HEK293T (cell line): ENCODE measurements around the gene DNASE2B.

ENCODE experiments used
- CTCF ChIA-PET: fragments of 350-600 bp; formaldehyde crosslinking; extraction: SDS; loops from one replicate; lab custom pipeline; 2021; ENCODE audit warnings: antibody characterized with exemption, inconsistent platforms; lab: Yijun Ruan, JAX
- POLR2A ChIA-PET: fragments of 350-600 bp; formaldehyde crosslinking; extraction: SDS; loops from one replicate; lab custom pipeline; 2020; ENCODE audit warnings: antibody characterized with exemption, inconsistent platforms; lab: Yijun Ruan, JAX
- DNase-seq: peaks from one replicate; pipeline ENCODE4 v3.0.0; 2012; ENCODE audit warnings: mixed read lengths; ENCODE audit errors: extremely low spot score
- ARNT ChIP-seq: fragments of 450-650 bp; IDR thresholded peaks from 2 replicates; pipeline ENCODE4 v1.6.1; 2017; ENCODE audit warnings: mild to moderate bottlenecking
- BHLHE40 ChIP-seq: fragments of 450-650 bp; IDR thresholded peaks from 2 replicates; pipeline ENCODE4 v1.6.1; 2016; ENCODE audit warnings: mild to moderate bottlenecking, moderate library complexity, borderline replicate concordance
- CTBP1 ChIP-seq: fragments of 450-650 bp; IDR thresholded peaks from 2 replicates; pipeline ENCODE4 v1.6.1; 2016; ENCODE audit warnings: borderline replicate concordance
- ELF4 ChIP-seq: fragments of 450-650 bp; IDR thresholded peaks from 2 replicates; pipeline ENCODE4 v1.6.1; 2017; ENCODE audit warnings: antibody characterized with exemption
- FOXA1 ChIP-seq: fragments of 450-650 bp; IDR thresholded peaks from 2 replicates; pipeline ENCODE4 v1.6.1; 2016; ENCODE audit warnings: mild to moderate bottlenecking
- FOXK2 ChIP-seq: fragments of 450-650 bp; IDR thresholded peaks from 2 replicates; pipeline ENCODE4 v1.6.1; 2016; ENCODE audit warnings: mild to moderate bottlenecking
- FOXM1 ChIP-seq: fragments of 450-650 bp; IDR thresholded peaks from 2 replicates; pipeline ENCODE4 v1.6.1; 2017; ENCODE audit warnings: mild to moderate bottlenecking, borderline replicate concordance
- HDGF ChIP-seq: fragments of 450-650 bp; IDR thresholded peaks from 2 replicates; pipeline ENCODE4 v1.6.1; 2017; ENCODE audit warnings: antibody characterized with exemption, borderline replicate concordance
- L3MBTL2 ChIP-seq: fragments of 450-650 bp; conservative IDR thresholded peaks from 2 replicates; pipeline ENCODE4 v1.6.1; 2016; ENCODE audit warnings: mild to moderate bottlenecking
- LEF1 ChIP-seq: fragments of 450-650 bp; IDR thresholded peaks from 2 replicates; pipeline ENCODE4 v1.6.1; 2017; ENCODE audit warnings: mild to moderate bottlenecking, borderline replicate concordance
- NFRKB ChIP-seq: fragments of 450-650 bp; IDR thresholded peaks from 2 replicates; pipeline ENCODE4 v1.6.1; 2016; ENCODE audit warnings: mild to moderate bottlenecking, moderate library complexity
- SP1 ChIP-seq: fragments of 450-650 bp; IDR thresholded peaks from 2 replicates; pipeline ENCODE4 v1.6.1; 2017
- SUZ12 ChIP-seq: fragments of 450-650 bp; IDR thresholded peaks from 2 replicates; pipeline ENCODE4 v1.6.1; 2016; ENCODE audit warnings: mild to moderate bottlenecking
- TARDBP ChIP-seq: fragments of 450-650 bp; IDR thresholded peaks from 2 replicates; pipeline ENCODE4 v1.6.1; 2016
- ZNF384 ChIP-seq: fragments of 450-650 bp; IDR thresholded peaks from 2 replicates; pipeline ENCODE4 v1.6.1; 2016
- TF ChIP-seq, protein P1 (sequence below): fragments of 450-650 bp; IDR thresholded peaks from 2 replicates; pipeline ENCODE4 v1.6.1; 2016

Gene DNASE2B

DNA sequence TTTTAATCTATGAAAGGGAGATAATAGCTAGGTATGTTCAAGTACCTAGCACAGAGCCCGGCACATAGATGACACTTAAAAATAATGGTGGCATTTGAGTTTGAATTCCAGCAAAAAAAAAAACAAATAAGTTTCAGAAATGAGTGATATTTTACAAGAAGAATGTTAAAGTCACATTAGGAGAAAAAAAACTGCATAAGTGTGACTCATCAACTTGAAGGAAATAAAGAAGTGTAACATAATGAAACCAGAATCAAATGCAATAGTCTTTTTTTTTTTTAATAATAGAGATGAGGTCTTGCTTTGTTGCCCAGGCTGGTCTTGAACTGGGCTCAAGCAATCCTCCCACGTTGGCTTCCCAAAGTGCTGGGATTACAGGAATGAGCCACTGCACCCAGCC, 17.1 kb downstream of the DNASE2B start:
- TF ChIP-seq FOXA1 (no peak), LEF1 (no peak), ZNF384 (no peak), FOXK2 (no peak), TARDBP (no peak), HDGF (no peak), NFRKB (no peak), ARNT (no peak), L3MBTL2 (no peak), FOXM1 (no peak), ELF4 (no peak), SUZ12 (no peak), SP1 (no peak), CTBP1 (no peak), BHLHE40 (no peak)
- TF ChIP-seq, protein P1, sequence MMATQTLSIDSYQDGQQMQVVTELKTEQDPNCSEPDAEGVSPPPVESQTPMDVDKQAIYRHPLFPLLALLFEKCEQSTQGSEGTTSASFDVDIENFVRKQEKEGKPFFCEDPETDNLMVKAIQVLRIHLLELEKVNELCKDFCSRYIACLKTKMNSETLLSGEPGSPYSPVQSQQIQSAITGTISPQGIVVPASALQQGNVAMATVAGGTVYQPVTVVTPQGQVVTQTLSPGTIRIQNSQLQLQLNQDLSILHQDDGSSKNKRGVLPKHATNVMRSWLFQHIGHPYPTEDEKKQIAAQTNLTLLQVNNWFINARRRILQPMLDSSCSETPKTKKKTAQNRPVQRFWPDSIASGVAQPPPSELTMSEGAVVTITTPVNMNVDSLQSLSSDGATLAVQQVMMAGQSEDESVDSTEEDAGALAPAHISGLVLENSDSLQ, result no peak
- CTCF ChIA-PET, result no interaction called here
- POLR2A ChIA-PET, result no interaction called here
- DNase-seq, result no peak

GRCh38 chr1:84422909-84423308, 24.6 kb downstream of the DNASE2B start:
- POLR2A ChIA-PET, result no interaction called here
- TF ChIP-seq FOXA1 (no peak), BHLHE40 (no peak), CTBP1 (no peak), FOXK2 (no peak), SUZ12 (no peak), LEF1 (no peak), FOXM1 (no peak), ZNF384 (no peak), SP1 (no peak), ARNT (no peak), TARDBP (no peak), HDGF (no peak), NFRKB (no peak)
- TF ChIP-seq, protein P1, result no peak
- no peak for DNase-seq
- CTCF ChIA-PET, result no interaction called here

DNA sequence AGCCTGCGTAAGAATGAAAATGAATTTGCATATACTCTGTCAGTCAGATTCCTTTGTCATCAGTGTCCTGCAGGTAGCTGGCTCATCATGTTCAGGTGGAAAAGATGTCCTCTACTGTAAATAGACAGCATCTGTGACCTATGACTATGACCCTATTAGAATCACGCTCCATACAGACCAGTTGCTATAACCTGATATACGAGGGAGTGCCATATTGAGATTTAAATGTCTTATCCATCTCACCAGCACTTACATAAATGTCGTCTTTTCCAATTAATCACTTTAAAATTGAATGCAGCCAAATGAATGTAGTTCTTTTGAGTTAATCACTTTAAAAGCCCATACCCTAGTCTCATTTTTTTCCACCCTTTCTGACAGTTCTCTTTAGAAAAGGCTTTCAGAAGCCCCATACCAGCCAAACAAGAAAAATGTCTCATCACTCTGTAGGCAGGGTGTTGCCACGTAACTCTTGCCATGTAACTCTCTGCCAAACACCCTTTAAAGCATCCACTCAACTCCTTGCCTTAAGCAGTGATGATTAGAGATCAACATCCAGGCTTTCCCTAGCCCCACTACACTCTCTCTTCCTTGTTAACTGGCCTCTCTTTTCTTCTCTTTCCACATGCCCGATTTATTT, 26.3 kb downstream of the DNASE2B start:
- POLR2A ChIA-PET, result no interaction called here
- CTCF ChIA-PET, result no interaction called here
- DNase-seq, result no peak
- TF ChIP-seq SP1 (no peak), ARNT (no peak), ZNF384 (no peak), SUZ12 (no peak), ELF4 (no peak), FOXK2 (no peak), FOXA1 (no peak), LEF1 (no peak), TARDBP (no peak)

DNA sequence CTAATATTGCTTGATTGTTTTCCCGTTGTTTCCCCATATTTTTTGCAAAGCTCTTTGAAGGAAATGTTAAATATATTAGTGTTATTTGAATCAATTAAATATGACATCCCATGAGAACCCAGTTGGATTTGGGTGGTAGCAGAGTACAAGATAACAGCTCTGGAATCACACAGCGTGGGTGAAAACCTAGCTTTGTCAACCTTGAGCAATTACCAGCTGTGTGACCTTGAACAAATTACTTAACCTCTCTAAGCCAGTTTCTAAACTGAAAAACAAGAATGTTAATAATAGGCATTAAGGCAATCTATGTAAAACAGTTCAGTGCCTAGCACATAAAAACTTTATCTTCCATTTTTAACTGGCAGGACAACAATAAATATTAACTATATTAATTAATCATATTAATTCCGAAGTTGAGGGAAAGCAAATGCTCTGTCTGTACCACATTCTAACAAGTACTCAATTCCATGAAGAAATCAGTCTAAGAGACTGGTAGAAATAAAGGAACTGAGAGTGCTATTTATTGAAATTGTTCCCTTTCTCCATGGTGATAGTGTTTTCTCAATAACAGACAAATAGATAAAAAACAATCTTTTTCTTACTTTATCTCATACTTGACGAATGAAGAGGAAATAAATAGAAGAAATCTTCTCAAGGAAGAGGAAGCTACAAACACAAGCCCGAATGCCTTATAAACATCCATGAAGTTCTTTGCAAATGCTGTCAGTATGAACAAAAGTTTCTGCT, 27.0 kb downstream of the DNASE2B start:
- no peak for TF ChIP-seq FOXA1
- no peak for TF ChIP-seq ELF4
- TF ChIP-seq FOXM1, result no peak
- no peak for TF ChIP-seq BHLHE40
- TF ChIP-seq LEF1, result no peak
- no peak for TF ChIP-seq SP1
- no peak for TF ChIP-seq FOXK2
- TF ChIP-seq NFRKB, result no peak
- no peak for TF ChIP-seq TARDBP
- TF ChIP-seq CTBP1, result no peak
- no peak for TF ChIP-seq ZNF384
- TF ChIP-seq SUZ12, result no peak
- no peak for TF ChIP-seq L3MBTL2
- TF ChIP-seq, protein P1, result no peak
- no peak for TF ChIP-seq HDGF
- no peak for TF ChIP-seq ARNT
- DNase-seq, result no peak
- CTCF ChIA-PET, result no interaction called here
- POLR2A ChIA-PET, result no interaction called here

DNA sequence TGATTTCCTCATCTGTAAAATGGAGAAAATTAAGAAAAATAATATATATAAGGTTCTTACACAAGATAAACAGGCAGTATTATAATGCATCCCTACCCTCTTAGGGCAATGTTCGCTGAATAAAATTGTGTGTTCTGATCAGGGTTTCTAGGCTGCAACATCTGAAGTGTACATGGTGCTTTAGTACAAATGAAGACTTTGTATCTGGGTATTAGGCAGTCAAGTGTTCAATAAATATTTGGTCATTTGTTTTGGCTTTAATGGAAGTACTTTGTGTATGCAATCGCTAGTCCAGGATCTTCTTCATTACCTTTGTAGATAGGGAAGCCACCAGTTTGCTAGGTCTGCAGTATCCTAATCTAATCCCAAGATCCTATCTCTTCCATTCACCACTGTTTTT, 28.1 kb downstream of the DNASE2B start:
- ChIA-PET POLR2A (no interaction called here), CTCF (no interaction called here)
- TF ChIP-seq FOXA1 (no peak), SP1 (no peak), FOXM1 (no peak), ZNF384 (no peak), FOXK2 (no peak), SUZ12 (no peak), L3MBTL2 (no peak), ARNT (no peak), LEF1 (no peak)
- TF ChIP-seq, protein P1, result no peak
- DNase-seq, result no peak
